Breast epithelium (tissue), 3 donors: ENCODE measurements around the gene OTOG.

Experiments used
- POLR2A ChIP-seq: fragments of 450-650 bp; IDR thresholded peaks from one replicate; pipeline ENCODE4 v1.6.1; 2016; ENCODE audit warnings: antibody characterized with exemption, mild to moderate bottlenecking, moderate library complexity
- POLR2AphosphoS5 ChIP-seq, 3 donors: sonication (generic); formaldehyde crosslinking; IDR thresholded peaks; one replicate each; pipeline ENCODE4 v1.6.1; 2017; ENCODE audit warnings: antibody characterized with exemption in 3 of 3
- TF ChIP-seq, protein P1 (sequence below), 3 donors: fragments of 450-650 bp; IDR thresholded peaks; one replicate each; pipeline ENCODE4 v1.5.1; 2016 to 2017; ENCODE audit warnings: antibody characterized with exemption in 3 of 3, mild to moderate bottlenecking in 3 of 3, moderate library complexity in 3 of 3

DNA sequence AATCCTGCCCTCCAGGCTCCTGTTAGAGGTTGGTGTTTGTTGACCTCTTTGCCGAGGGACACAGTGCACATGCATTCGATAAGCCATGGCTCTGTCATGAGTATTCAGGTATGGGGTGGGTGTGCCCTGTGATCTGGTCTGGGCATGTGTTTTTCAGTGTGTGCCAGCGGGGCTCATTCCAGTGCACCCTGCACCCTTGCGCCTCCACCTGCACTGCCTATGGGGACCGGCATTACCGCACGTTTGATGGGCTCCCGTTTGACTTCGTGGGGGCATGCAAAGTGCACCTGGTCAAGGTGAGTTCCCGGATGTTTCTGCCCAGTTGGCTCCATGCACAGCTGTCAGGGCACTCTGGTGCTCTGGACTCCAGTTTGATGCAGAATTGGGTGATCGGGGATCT is 44.2 kb downstream of the OTOG start:
- TF ChIP-seq, protein P1, sequence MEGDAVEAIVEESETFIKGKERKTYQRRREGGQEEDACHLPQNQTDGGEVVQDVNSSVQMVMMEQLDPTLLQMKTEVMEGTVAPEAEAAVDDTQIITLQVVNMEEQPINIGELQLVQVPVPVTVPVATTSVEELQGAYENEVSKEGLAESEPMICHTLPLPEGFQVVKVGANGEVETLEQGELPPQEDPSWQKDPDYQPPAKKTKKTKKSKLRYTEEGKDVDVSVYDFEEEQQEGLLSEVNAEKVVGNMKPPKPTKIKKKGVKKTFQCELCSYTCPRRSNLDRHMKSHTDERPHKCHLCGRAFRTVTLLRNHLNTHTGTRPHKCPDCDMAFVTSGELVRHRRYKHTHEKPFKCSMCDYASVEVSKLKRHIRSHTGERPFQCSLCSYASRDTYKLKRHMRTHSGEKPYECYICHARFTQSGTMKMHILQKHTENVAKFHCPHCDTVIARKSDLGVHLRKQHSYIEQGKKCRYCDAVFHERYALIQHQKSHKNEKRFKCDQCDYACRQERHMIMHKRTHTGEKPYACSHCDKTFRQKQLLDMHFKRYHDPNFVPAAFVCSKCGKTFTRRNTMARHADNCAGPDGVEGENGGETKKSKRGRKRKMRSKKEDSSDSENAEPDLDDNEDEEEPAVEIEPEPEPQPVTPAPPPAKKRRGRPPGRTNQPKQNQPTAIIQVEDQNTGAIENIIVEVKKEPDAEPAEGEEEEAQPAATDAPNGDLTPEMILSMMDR (IDR thresholded peaks at IDR 0.05): no peak
- TF ChIP-seq POLR2AphosphoS5 (IDR thresholded peaks at IDR 0.05) (no peak), POLR2A (no peak)
